ENCODE data around the gene HOXB1.

HOXB1 gene

DNA sequence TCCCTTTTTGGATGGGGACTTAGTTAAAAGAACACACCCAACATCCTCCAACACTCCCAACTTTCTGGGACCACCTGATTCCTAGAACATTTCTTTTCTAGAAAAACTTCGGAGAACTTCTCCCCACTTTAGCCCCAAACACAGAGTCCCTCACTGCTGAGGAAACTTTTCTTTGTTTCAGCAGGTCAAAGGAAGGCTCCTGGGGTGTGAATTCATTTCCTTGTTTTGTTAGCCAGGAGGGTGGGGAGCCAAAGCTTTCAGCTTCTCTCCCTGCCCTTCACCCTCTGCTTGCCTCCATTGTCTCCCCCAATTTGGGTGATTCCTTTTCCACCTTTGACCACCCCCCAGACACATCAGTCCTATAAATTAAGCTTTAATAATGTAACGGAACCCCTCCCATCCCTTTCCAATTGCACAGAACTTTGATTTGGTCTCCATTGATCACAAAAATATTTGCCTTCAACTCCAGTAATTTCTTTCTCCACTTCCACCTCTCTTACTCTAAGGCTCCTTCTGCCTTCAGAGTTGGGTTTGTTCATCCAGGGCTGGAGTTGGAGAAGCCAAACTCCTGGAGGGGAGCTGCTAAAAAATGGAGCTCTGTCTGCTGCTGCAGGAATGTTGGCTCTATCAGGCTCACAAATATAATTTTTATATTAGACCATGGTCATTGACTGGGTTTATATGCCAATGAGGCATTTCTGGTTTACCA is 37.0 kb upstream of the HOXB1 start:
- DNase-seq (ENCODE audit: low read depth in 2 of 2, low spot score in 1 of 2) = no peak

DNA sequence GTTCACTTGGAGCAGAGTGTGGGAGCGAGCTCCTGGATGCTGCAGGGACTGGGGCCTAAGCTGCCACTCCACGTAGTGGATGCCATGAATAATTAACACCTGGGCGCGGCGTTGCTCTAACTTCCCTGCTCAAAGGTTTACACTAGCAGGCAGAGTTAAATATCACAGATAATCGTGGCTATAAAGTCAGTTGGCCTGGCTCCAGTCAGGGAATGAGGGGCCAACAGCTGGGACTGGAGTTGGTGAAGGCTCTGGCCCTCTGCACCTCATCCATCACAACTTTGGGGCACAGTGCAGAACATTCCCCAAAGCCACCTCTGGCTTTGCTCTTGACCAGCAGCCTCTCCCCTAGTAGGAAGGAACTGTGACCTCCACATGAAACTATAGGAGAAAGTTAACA is 36.4 kb upstream of the HOXB1 start:
- no peak for DNase-seq (ENCODE audit: low read depth in 2 of 2, low spot score in 1 of 2)

DNA sequence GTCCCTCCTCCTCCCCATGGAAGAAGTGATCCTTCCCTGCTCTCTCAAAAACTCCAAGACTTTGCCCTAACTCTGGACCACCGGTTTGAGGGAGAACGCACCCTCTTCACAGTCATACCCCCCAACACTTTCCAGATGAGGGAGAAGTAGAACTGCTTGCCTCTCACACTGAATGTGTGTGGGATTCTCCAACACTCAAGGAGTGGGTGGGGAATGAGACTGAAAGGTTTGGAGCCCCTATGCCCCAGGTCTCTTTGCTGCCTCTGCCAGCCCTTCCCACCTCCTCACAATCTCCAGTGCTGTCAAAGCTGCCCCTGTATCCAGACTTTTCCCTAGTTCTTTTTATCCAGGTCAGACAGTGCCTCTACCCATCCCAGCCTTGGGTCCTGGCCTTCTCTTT is 35.9 kb upstream of the HOXB1 start:
- no peak for DNase-seq (ENCODE audit: low read depth in 2 of 2, low spot score in 1 of 2)

DNA sequence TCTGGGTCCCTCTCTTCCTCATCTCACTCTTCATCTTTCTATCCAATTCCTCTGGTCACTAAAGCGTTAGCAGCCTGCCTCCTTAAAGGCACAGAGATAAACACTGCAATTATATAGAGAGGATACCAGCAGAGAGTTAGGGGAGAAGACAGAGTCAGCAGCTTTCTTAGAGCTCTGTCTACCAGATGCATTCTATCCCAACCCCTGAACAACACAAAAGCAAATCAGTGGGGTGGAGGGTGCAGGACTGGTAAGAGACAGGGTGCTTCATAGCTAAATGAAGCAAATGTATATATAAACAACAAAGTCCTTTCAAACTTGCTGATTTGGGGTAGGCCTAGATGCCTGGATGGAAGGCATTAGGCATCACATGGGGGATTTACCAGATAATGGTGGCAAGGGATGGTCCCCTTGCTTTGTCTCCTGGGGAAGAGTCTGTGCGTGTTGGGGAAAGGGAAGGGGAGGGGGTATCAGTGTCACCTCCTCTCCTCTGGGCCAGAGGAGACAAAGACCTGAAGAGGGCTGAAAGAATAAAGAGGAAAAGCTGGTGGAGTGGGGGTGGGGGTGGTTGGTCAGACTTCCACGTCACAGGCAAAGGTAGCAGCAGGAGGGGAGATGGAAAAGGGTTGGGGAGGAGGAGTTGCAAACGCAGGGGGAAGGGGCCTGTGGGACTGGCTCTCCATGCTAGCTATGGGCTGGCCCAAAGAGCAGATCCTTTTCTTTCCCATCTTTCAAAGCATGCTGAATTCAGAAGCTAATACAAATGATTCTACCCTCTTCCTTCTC is 35.3 kb upstream of the HOXB1 start:
- DNase-seq (ENCODE audit: low read depth in 2 of 2, low spot score in 1 of 2) = no peak

DNA sequence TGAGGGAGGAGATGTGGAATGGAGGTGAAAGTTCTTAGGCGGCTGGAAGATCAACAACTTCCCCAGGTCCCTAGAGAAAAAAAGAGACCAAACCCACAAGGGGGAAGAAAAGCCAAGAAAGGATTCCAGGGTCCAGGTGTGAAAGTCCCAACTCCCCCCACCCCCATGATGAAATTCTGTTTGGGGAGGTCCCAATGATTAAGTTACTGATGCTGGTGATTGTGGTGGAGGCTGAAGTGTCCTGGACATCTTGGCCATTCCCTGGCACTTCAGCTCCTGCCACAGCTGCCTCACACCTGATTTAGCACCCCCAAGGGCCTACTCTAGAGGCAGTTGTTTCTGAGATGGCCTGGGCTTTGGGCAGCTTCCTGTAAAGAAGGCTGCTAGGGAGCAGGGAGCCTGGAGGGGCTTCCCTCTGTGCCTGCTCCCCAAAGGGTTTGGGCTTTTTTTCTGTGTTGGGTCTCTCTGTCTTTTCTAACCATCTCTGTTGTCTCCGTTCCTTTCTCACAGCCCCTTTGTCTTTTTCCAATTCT is 34.3 kb upstream of the HOXB1 start:
- no peak for DNase-seq (ENCODE audit: low read depth in 2 of 2, low spot score in 1 of 2)

DNA sequence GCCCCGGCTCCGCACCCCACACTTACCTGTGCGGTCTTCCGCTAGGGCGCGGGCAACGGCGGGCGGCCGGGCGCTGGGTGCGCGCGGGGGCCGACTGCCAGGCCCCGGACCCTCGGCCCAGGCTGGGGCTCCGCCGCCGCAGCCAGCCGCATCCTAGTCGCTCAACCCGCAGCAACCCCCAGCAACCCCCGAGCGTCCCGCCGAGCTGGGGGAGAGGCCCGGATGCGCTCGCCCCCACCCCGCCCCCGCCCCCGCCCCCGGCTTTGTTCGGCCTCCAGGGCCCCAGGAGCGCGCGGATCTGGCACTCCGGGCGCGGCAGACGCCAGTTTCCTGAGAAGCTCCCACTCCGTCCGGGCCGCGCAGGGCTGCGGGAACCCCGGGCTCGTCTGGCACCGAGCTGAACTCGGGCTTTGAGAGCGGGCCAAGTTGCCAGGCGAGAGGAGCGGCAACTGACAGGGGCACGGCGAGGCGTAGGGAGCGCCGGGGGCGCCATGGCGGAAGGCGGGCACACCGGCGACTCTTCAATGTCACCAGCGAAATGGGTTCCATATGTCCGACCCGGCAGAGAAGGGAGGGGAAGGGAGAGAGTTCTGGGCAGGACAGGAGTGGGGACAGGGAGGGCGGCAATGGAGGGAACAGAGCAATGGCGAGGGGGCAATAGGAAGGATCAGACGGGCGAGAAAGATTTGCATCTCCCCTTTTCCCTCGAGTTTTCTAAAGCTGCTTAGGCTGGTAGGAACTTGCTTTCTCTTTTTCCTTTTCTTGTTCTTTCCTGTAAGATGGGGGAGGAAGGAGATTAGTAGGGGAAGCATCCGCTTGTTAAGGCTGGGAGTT is 33.6 kb upstream of the HOXB1 start:
- no peak for DNase-seq (ENCODE audit: low read depth in 2 of 2, low spot score in 1 of 2)

DNA sequence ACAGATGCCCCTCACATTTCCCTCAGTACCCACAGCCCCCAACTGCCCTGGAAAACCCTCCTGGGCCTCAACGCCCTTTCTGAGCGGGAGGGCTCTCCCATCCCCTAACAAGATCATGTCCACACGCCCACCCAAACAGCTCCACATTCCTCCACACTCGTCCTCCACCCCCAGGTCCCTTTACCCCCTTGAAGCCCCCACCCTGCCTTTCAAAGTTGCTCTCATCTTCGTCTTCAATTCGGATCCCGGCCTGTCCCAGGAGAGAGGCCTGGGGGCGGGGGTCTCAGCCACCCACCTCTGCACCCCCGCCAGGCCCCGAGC is 33.0 kb upstream of the HOXB1 start:
- no peak for DNase-seq (ENCODE audit: low read depth in 2 of 2, low spot score in 1 of 2)

DNA sequence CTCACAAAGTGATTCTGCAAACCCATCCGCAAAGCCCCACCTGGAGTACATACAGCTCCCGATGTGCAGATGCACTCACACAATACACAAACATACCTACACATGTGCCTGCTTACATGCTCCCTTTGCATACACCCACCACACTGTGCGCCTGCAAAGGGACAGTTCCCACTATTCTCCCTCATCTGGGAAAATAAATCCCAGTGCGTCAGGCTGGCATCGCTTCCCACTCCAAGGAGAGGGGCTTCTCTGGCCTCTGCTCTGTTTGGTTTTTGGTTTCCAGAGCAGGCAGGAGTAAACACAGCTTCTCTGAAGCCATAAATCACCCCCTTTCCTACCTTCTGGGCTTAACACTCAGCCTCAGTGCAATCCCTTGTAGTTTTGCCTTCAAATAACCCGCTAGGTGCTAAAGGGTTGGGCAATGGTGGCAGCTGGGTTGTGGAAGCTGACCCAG is 32.6 kb upstream of the HOXB1 start:
- no peak for DNase-seq (ENCODE audit: low read depth in 2 of 2, low spot score in 1 of 2)

DNA sequence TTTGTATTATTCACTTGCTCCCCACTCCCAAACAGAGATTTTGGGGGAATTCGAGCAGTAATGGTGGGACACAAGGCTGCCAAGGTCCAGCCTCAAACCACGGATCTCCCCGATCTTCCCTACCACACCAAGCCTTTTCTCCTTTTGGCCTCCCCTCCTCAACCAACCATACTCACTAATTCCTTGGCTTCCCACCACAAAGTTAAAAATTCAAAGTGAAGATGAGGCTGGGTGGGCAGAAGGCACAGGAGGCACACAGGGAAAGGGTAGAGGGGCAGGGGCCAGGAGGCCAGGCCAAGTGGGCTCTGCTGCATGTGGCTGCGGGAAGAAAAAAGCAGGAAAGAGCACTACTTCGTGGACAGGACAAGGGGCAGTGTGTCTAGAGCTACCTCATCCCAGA is 32.1 kb upstream of the HOXB1 start:
- no peak for DNase-seq (ENCODE audit: low read depth in 2 of 2, low spot score in 1 of 2)

DNA sequence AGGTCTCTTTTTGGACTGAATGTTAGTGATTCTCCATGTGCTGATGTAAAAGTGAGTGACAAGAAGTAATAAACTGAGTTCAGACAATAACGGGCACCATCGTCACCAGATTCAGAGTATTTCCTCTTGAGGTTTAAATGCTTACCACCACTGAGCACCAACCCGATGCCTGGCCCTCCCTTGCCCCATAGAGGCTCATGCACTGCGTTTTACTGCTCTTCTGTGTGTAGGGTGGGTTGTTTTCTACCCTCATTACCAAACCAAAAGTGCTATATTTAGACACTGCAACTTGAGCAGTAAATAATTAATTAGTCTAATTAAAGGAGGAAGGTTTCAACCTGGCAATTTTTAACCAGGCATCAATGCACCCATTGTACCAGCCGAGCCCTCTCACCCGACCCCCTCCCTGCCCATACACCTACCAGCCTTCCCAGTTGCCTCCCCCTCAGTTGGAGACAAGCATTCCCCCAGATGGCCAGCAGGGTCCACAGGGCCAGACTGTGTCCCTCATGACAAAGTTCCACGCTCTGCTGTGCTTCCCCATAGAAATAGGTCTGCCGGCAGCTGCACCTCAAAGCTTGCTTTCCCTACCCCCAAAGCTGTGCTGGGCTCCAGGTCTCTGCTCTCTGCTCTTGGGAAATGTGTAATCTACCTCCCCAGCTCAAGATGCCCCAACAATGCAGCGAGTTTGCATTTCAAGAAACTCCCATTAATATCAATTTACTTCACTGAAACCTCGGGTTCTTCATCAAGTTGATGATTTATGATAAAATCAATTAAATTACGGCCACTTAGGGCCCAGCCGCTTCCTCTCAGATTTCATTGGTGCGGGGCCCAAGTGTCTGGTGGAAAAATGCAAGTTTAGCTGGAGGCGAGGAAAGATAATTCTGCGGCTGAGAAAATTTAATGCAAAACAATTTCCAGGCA is 31.3 kb upstream of the HOXB1 start:
- DNase-seq (ENCODE audit: low read depth in 2 of 2, low spot score in 1 of 2) = no peak

DNA sequence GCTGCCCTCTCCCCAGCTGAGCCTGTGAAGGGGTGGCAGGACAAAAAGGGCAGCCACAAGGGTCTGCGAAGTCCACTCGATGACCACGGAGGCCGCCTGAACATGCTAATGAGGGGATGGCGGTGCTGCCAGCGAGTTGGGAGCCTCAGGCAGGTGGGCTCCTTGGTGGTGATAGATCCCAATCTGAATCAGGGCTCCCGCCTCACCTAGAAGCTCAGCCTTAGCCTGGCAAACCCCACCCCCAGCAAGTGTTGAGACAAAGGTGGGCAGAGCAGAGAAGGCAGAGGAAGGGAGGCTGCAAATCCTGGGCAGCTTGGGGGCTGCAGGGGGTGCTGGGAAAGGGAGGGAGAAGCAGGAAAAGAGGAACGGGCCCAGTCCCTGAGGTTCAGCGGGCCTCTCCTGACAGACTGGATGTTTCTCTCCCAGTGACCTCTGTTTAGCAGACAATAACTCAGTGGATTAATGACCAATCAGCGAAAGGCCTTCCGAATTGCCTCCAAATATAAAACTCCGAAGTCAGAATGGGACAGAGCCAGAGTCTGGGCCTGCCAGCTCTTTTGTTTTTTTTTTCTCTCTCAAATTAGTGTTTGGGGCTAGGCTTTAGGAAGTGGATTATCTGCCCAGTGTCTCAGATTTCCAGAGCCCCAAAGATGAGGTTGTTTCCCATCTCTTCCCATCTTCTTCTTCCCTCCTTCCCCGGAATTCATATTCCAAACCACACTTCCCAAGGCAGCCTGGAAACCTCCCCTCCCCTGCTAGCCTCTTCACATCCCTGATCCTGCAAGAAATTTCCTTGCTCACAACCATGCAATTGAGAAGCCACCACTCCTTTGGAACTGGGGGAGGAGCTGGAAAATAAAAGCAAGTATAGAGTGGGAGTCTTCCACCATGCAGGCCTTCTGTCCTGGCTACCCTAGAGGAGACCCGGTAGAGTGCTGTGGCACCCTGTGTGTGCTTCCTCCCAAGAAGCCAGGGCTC is 29.3 kb upstream of the HOXB1 start:
- DNase-seq (ENCODE audit: low read depth in 2 of 2, low spot score in 1 of 2) = no peak

DNA sequence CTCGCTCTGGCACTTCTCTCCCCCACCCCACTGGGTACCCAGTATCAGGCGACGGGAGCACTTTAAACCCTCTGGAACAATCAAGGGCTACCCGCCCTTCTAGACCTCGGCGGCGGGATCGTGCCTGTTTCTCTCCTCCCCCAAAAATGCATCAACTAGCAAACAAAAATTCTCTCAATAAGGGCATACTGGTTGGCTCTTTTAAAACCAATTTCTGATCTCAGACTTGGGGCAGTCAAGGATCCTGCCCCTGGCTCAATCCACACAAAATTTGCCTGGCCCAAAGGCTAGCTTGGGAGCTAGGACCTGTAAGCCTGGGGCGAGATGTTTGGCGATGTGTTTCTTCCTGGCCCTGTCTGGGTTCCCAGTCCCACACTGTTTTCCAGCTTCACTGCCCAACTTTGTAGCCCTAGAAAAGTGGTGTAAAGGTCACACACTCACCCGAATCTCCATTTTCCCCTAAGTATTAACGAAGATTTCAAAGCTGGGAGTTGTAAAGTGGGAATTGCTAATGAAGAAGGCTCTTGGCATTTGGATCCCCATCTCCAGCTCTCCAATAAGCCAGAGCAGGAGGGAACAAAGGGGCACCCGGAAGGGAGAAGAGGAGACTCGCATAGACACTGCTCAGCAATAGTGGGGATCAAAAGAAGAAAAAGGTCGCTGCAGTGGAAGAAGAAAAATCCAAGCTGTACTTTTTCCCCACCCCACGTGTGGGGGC is 28.5 kb upstream of the HOXB1 start:
- no peak for DNase-seq (ENCODE audit: low read depth in 2 of 2, low spot score in 1 of 2)

DNA sequence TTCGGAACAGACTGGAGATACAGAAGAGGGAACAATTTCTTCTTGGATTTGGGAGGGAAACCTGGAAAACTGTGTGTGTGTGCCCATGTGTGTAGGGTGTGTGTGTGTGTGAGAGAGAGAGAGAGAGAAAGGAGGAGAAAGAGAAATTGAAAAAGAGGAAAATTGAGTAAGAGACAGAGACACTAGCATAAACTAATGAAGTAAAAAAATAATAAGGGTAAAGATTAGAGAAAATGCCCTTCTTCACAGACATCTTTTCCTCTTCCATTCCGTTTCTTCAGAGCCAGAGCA is 28.0 kb upstream of the HOXB1 start:
- no peak for DNase-seq (ENCODE audit: low read depth in 2 of 2, low spot score in 1 of 2)

DNA sequence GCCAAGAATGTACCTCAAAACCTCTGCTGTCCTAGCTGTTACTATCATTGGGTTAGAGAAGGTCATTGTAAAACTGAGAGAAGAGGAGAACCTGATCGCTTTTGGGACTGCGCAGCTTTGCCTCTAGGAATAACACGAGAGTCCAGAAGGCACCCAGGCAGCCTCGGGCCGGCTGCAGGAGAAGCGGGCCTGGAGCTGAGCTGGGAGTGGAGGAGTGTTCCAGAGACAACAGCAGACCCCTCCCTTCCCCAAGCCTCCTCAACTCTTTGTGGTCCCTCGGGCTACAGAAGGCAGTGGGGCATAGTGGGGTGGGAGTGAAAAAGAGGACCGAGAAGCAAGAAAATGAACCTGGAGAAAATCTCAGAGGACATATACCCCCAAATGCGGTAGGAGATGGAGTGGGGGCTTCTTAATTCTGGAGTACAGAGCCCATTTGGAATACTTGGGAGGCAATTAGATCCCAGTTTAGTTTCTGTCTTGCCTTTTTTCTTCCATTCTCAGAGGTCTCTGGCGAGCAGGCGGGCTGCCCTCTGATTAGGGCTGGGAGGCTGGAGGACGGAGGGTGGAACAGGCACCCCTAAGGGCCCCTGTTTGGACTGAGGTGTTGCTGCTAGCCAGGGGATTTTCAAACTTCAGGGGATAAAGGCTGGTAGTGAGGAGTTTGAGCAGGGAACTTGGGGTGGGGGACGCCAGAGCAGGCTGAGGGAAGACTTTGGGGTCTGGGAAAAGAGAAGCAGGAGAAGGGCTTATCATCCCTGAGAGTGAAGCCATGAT is 27.4 kb upstream of the HOXB1 start:
- DNase-seq (ENCODE audit: low read depth in 2 of 2, low spot score in 1 of 2) = no peak

DNA sequence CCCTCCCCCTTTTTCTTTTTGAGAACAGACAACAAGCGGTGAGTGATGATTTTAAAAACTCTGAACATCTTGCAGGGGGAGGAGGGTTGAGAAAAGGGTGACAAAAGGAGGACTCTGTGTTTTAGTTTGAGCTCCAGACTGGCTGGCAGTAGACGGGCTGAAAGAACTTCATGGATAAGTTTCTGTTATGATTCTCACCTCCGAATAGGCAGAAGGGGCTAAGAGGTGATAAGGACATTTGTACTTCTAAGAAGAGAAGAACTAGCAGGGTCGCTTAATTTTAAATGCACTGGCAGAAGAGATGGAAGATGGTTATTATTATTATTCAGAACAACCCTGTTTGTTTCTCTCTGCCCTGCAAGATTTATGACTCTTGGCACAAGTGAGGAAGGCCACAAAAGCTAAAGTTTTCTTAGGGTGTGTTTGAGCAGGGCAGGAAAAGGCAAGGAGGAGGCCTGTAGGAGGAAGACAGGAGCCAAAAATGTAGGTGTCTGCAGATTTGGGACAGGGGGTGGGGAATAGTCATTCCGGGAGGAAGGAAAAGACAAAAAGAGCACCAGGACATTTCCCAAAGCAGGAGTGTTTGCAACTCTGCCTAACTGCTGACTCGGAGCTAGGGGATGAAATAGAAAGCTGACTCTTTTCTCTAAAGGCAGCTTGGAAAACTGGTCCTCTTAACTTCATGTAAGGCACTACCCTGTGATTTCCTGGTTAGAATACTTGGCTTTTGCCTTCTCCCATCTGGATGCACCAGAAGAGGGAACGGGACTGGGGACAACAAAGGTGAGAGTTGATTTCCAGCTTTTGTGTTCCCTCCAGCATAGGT is 26.0 kb upstream of the HOXB1 start:
- DNase-seq (ENCODE audit: low read depth in 2 of 2, low spot score in 1 of 2) = no peak

DNA sequence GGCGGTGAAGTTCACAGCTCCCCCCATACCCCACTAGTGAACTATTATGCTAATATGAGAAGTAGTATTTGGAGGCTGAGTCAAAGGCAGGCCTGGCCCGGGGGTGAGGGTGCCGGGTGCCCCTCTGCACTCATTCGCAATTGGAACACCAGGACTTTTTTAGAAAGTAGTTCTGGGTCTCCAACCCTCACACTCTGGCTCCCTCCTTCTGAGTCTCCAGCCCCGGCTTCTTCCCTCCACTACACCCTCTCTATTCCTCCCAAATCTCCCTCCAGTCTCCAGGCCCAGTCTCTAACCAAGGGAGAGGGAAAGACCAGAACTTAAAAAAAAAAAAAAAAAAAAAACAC is 25.4 kb upstream of the HOXB1 start:
- no peak for DNase-seq (ENCODE audit: low read depth in 2 of 2, low spot score in 1 of 2)

Data from stimulated activated CD8-positive, alpha-beta memory T cell treated with anti-CD3 and anti-CD28 coated beads, Interleukin-4, amount 100 ng/mL, for 1 hour (primary cell).